Psoas muscle (tissue), 8 donors: ENCODE data around the gene NDUFB10. TPM values are rescaled to one million over a fixed set of nuclear protein-coding genes. Genes with fewer than 3 reads are reported as not detected.

ENCODE experiments used
- ATAC-seq, 4 donors: fragments of 200-7000 bp; cut with Tn5 transposase; one replicate each; pipeline ENCODE4 v1.9.1; 2020; ENCODE audit warnings: moderate library complexity in 3 of 4, mild to moderate bottlenecking in 2 of 4
- DNase-seq, 2 donors: peaks; one replicate each; pipeline ENCODE4 v3.0.0-alpha.2; 2020
- H3K27ac ChIP-seq: fragments of 200-600 bp; one replicate; pipeline ENCODE4 v1.8.0; 2022
- H3K27me3 ChIP-seq, 3 donors: fragments of 200-600 bp in 1 of 3; one replicate each; pipeline versions ENCODE4 v1.6.1 to v1.8.0; 2013 to 2022; ENCODE audit warnings: low read length in 2 of 3, mild to moderate bottlenecking in 2 of 3, moderate library complexity in 1 of 3; ENCODE audit not compliant: insufficient read depth in 3 of 3
- H3K36me3 ChIP-seq, 2 donors: fragments of 200-600 bp in 1 of 2; one replicate each; pipeline versions ENCODE4 v1.6.1 to v1.8.0; 2013 to 2022; ENCODE audit warnings: low read depth in 1 of 2, mild to moderate bottlenecking in 1 of 2, moderate library complexity in 1 of 2; ENCODE audit not compliant: insufficient read depth in 1 of 2
- H3K4me1 ChIP-seq: fragments of 200-600 bp; one replicate; pipeline ENCODE4 v1.8.0; 2022
- H3K4me3 ChIP-seq: fragments of 200-600 bp; one replicate; pipeline ENCODE4 v1.8.0; 2022; ENCODE audit warnings: mild to moderate bottlenecking
- H3K9me3 ChIP-seq: fragments of 200-600 bp; one replicate; pipeline ENCODE4 v1.8.0; 2022
- CTCF ChIP-seq: fragments of 200-600 bp; IDR thresholded peaks from one replicate; pipeline ENCODE4 v1.8.0; 2022; ENCODE audit warnings: antibody characterized with exemption
- WGBS, 3 donors: extraction: QIAGEN DNeasy Blood & Tissue Kit; methylation state at CpG; one replicate each; pipeline versions ENCODE4 v1.1.6 to v1.1.7; 2013; 5-methylcytosine and 5-hydroxymethylcytosine counted together
- intact Hi-C, 2 donors: fragments of 100-400 bp; cut with DNase I; formaldehyde crosslinking; loops; one replicate each; pipeline versions ENCODE4 v1.11.0 to v1.14.2; 2022
- polyA plus RNA-seq, 3 donors: library from polyadenylated mRNA; stranded (reverse); fragments of 200-250 nt; gene quantifications; one replicate each; pipeline ENCODE4 v1.2.3, GENCODE V29; 2013
- total RNA-seq, 4 donors: library from RNA; stranded (reverse); fragmentation: NEBNext Ultra II Directional in 2 of 4; extraction: Animal tissue kit (Norgen Biotek cat#: 25700) in 2 of 4; gene quantifications; one replicate each; pipeline versions ENCODE4 v1.2.1 to v1.2.4, GENCODE V29; 2021 to 2023
- donor health status: healthy with polysubstance abuse.
- donor health status: DM: no; HTN: no; CAD: no; lungs with moderate emphysema.
- donor health status: Bipolar disorder and iron deficiency.
- donor health status: healthy.
- donor health status: DM: yes; HTN: yes; CAD: no.
- donor health status: DM: no; HTN: no; CAD: no.
- donor health status: DM: no; HTN: no; CAD: no.
- donor health status: DM: yes; HTN: yes; CAD: no.

The NDUFB10 gene
- total and polyA plus RNA-seq, 7 donors = 350 to 870 (median 465) TPM

GRCh38 chr16:1913327-1914083 lies 45.8 kb upstream of the NDUFB10 start:
- DNase-seq (no peak), ATAC-seq (no peak)
- TF ChIP-seq CTCF = no peak
- Histone ChIP-seq H3K27me3 (peaks cover 0 to 57% (median 19%) of the 10 kb centered on the region in 3 donors), H3K36me3 (no peaks in the 10 kb centered on the region), H3K4me3 (no peak overlapping the region), H3K9me3 (no peaks in the 10 kb centered on the region), H3K4me1 (no peaks in the 10 kb centered on the region), H3K27ac (no peak overlapping the region)
- intact Hi-C loops = no loop called here
- WGBS, 3 donors = 44 to 45% (median 45%) methylated on average over 15 to 21 of the region's 21 CpGs

DNA sequence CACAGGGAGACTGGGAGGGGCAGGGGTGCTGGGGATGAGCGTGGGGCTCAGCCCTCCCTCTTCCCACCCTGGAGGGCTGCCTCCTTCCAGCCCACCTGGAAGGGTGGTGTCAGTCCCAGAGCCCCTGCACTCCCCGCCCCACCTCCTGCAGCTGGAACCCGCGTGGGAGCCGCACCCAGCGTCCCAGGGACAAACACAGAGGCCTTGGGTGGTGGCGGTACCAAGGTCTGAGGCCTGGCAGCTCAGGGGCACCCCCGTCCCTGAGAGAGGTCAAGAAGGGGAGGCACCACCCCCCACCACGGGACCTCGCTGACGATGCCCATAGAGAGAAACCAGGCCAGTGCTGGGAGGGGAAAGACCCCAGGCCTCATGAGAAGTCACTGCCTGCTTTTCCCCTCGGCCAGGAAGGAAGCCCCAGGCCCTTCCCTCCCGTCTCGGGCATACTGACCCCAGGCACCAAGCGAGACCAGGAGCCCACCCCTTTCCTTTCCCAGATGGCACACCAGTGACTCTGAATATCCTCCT lies 45.2 kb upstream of the NDUFB10 start:
- H3K4me1 ChIP-seq = no peaks in the 10 kb centered on the region
- H3K27me3 ChIP-seq = peaks cover 0 to 57% (median 24%) of the 10 kb centered on the region in 3 donors
- intact Hi-C loops = no loop called here
- no peak for TF ChIP-seq CTCF
- H3K4me3 ChIP-seq = no peak overlapping the region
- H3K9me3 ChIP-seq = no peaks in the 10 kb centered on the region
- H3K27ac ChIP-seq = no peak overlapping the region
- ATAC-seq (no peak), DNase-seq (no peak)
- 29 to 41% (median 38%) methylated on average over 11 to 15 of the region's 15 CpGs for WGBS, 3 donors
- no peaks in the 10 kb centered on the region for H3K36me3 ChIP-seq

- no peak for DNase-seq
- peaks cover 0 to 57% (median 29%) of the 10 kb centered on the region in 3 donors for H3K27me3 ChIP-seq
- intact Hi-C loops = no loop called here
- TF ChIP-seq CTCF = no peak
- WGBS, 3 donors = 44 to 52% (median 44%) methylated on average over 8 of the region's 8 CpGs
- no peak overlapping the region for H3K4me3 ChIP-seq
- H3K4me1 ChIP-seq = no peaks in the 10 kb centered on the region
- no peaks in the 10 kb centered on the region for H3K36me3 ChIP-seq
- H3K27ac ChIP-seq = no peak overlapping the region
- ATAC-seq = no peak
- H3K9me3 ChIP-seq = no peaks in the 10 kb centered on the region
Observed at GRCh38 chr16:1914988-1915387, 44.4 kb upstream of the NDUFB10 start.

DNA sequence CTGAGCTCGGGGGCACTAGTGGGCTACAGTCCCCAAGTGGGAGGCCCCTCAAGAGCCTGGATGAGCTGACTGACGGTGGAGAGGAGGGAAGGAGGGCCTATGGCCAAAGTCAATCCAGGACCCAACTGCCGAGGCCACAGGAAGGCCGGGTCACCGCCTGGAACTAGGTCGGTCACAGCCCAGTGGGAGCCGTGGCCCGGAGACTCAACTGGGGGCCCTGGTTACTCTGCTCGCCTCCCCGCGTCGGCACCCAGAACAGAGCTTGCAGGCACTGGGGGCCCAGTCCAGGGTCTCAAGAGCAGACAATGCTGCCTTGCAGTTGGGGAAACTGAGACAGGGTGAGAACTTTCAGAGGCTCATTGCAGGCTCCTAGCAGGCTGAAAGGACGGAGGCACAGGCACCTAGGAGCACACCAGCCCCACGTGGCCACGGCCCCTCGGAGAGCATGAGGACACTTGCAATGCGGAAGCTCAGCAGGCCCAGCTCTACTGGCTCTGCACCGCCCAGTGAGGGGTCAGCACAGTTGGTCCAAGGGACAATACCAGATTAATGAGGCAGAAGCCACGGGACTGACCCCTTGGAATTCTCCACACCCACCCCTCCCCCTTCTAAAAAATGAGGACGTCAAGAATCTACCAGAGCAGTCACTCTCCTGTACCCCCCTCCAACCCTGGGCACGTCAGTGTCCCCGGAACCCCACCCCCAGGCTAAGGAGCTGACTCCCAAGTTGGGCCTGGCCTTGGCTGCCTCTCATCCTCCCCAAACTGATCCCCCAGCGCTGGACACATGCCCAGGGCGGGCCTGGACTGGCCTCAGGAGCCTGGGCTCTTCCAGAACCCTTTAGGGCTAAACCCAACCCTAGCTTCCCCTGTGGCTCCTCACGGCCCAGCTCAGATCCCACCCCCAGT lies 43.4 kb upstream of the NDUFB10 start:
- no peak for TF ChIP-seq CTCF
- Histone ChIP-seq H3K9me3 (no peaks in the 10 kb centered on the region), H3K36me3 (no peaks in the 10 kb centered on the region), H3K4me3 (no peak overlapping the region), H3K4me1 (no peaks in the 10 kb centered on the region), H3K27ac (no peak overlapping the region), H3K27me3 (peaks cover 0 to 65% (median 28%) of the 10 kb centered on the region in 3 donors)
- intact Hi-C loops = no loop called here
- 58 to 62% (median 60%) methylated on average over 22 to 25 of the region's 25 CpGs for WGBS, 3 donors
- DNase-seq (no peak), ATAC-seq (no peak)
